ENCODE data around the gene PLXNA4. TPM values are rescaled to one million over a fixed set of nuclear protein-coding genes. Genes with fewer than 3 reads are reported as not detected.

Gene PLXNA4
- total RNA-seq, 1 experiment from 2014 or later, result 0.81 TPM

GRCh38 chr7:132135746-132136385 is 440.4 kb downstream of the PLXNA4 start:
- TF ChIP-seq ZNF532 (CRISPR knock-in tag; IDR thresholded peaks at IDR 0.05; ENCODE audit: borderline replicate concordance) (no peak), ZNF671 (CRISPR knock-in tag; IDR thresholded peaks at IDR 0.05) (no peak), PRRX2 (CRISPR knock-in tag; IDR thresholded peaks at IDR 0.05) (no peak), TEAD1 (CRISPR knock-in tag; IDR thresholded peaks at IDR 0.05) (no peak), E2F5 (CRISPR knock-in tag; IDR thresholded peaks at IDR 0.05) (no peak), SOX15 (CRISPR knock-in tag; IDR thresholded peaks at IDR 0.05) (no peak), ZNF121 (CRISPR knock-in tag; IDR thresholded peaks at IDR 0.05) (no peak), GRHL2 (CRISPR knock-in tag; IDR thresholded peaks at IDR 0.05; ENCODE audit: insufficient replicate concordance, severe bottlenecking) (no peak)
- H3K36me3 Mint-ChIP-seq, result no peaks in the 10 kb centered on the region
- DNase-seq (ENCODE audit: low spot score) (no peak), ATAC-seq (no peak)
- H3K9me3 Mint-ChIP-seq, result no peaks in the 10 kb centered on the region
- ChIA-PET POLR2A (no interaction called here), CTCF (interaction anchor here (0.9 kb wide), 1 partner anchor 52 kb away, joined by 3 read pairs; no protein-coding TSS in a partner anchor)
- H3K27me3 Mint-ChIP-seq (ENCODE audit: low read depth), result peaks cover 4% of the 10 kb centered on the region
- H3K27ac Mint-ChIP-seq, result no peak overlapping the region
- H3K4me1 Mint-ChIP-seq, result peaks cover 14% of the 10 kb centered on the region
- no peak overlapping the region for H3K4me3 Mint-ChIP-seq

GRCh38 chr7:132134814-132135445 is 441.3 kb downstream of the PLXNA4 start:
- ChIA-PET CTCF (interaction anchor here (0.9 kb wide), 1 partner anchor 53 kb away, joined by 3 read pairs; no protein-coding TSS in a partner anchor), POLR2A (no interaction called here)
- ATAC-seq, result peak; percentile 30; the same call in 1 of the 2 replicates
- H3K9me3 Mint-ChIP-seq, result no peaks in the 10 kb centered on the region
- no peak for DNase-seq (ENCODE audit: low spot score)
- H3K4me1 Mint-ChIP-seq, result peaks cover 19% of the 10 kb centered on the region
- no peak overlapping the region for H3K27ac Mint-ChIP-seq
- no peak overlapping the region for H3K4me3 Mint-ChIP-seq
- no peaks in the 10 kb centered on the region for H3K36me3 Mint-ChIP-seq
- no peaks in the 10 kb centered on the region; the same call in 1 of the 2 replicates for H3K27me3 Mint-ChIP-seq (ENCODE audit: low read depth)
- TF ChIP-seq SP1 (CRISPR knock-in tag; conservative IDR thresholded peaks at IDR 0.05) (no peak), TEAD4 (CRISPR knock-in tag; IDR thresholded peaks at IDR 0.05) (no peak), ZNF281 (CRISPR knock-in tag; IDR thresholded peaks at IDR 0.05) (no peak), AFF4 (CRISPR knock-in tag; IDR thresholded peaks at IDR 0.05; ENCODE audit: borderline replicate concordance) (no peak), ATF2 (CRISPR knock-in tag; IDR thresholded peaks at IDR 0.05; ENCODE audit: borderline replicate concordance, low read depth) (no peak), ELF4 (CRISPR knock-in tag; IDR thresholded peaks at IDR 0.05; ENCODE audit: low read depth) (no peak), ZBTB43 (CRISPR knock-in tag; IDR thresholded peaks at IDR 0.05) (no peak), ZNF396 (CRISPR knock-in tag; IDR thresholded peaks at IDR 0.05; ENCODE audit: borderline replicate concordance) (no peak), E2F5 (CRISPR knock-in tag; IDR thresholded peaks at IDR 0.05) (no peak)

All from WTC11 (cell line).